Vagina (tissue), 2 donors: ENCODE results near the gene RMND5A.

Experiments used
- CTCF ChIP-seq, 3 experiments: fragments of 450-650 bp in 2 of 3; fragments of 200-600 bp in 1 of 3; sonication (generic) in 1 of 3; IDR thresholded peaks; one replicate each; pipeline ENCODE4 v1.5.1; 2017 to 2019; ENCODE audit warnings: antibody characterized with exemption in 3 of 3, mild to moderate bottlenecking in 2 of 3, moderate library complexity in 2 of 3
- POLR2A ChIP-seq, 2 donors: fragments of 450-650 bp; IDR thresholded peaks; one replicate each; pipeline ENCODE4 v1.6.1; 2017; ENCODE audit warnings: antibody characterized with exemption in 2 of 2, mild to moderate bottlenecking in 2 of 2, moderate library complexity in 2 of 2

- no peak for TF ChIP-seq CTCF (IDR thresholded peaks at IDR 0.05)
- no peak for TF ChIP-seq POLR2A (IDR thresholded peaks at IDR 0.05)
These were observed 30.2 kb downstream of the RMND5A start for GRCh38 chr2:86750240-86750839.
